ENCODE results near the gene ZMIZ1.

Gene ZMIZ1

GRCh38 chr10:79351332-79351731 lies 282.6 kb downstream of the ZMIZ1 start:
- no peak overlapping the region for H3K4me3 ChIP-seq (ENCODE audit: control insufficient read depth, low read depth, low read length)
- no peak for TF ChIP-seq CTCF (conservative IDR thresholded peaks at IDR 0.05; ENCODE audit: control insufficient read depth, insufficient read depth, low read depth, low read length)
- no peak for DNase-seq (ENCODE audit: low read depth)

GRCh38 chr10:79352035-79352877 lies 283.5 kb downstream of the ZMIZ1 start:
- TF ChIP-seq CTCF (conservative IDR thresholded peaks at IDR 0.05; ENCODE audit: control insufficient read depth, insufficient read depth, low read depth, low read length): no peak
- H3K4me3 ChIP-seq (ENCODE audit: control insufficient read depth, low read depth, low read length): no peak overlapping the region
- no peak for DNase-seq (ENCODE audit: low read depth)

- DNase-seq (ENCODE audit: low read depth): no peak
- no peak overlapping the region for H3K4me3 ChIP-seq (ENCODE audit: control insufficient read depth, low read depth, low read length)
- TF ChIP-seq CTCF (conservative IDR thresholded peaks at IDR 0.05; ENCODE audit: control insufficient read depth, insufficient read depth, low read depth, low read length): no peak
These were observed 284.2 kb downstream of the ZMIZ1 start for GRCh38 chr10:79353000-79353406.

- TF ChIP-seq CTCF (conservative IDR thresholded peaks at IDR 0.05; ENCODE audit: control insufficient read depth, insufficient read depth, low read depth, low read length): no peak
- DNase-seq (ENCODE audit: low read depth): no peak
- no peak overlapping the region for H3K4me3 ChIP-seq (ENCODE audit: control insufficient read depth, low read depth, low read length)
These were observed 285.0 kb downstream of the ZMIZ1 start for GRCh38 chr10:79353726-79354125.

- TF ChIP-seq CTCF (conservative IDR thresholded peaks at IDR 0.05; ENCODE audit: control insufficient read depth, insufficient read depth, low read depth, low read length): no peak
- DNase-seq (ENCODE audit: low read depth): no peak
- no peak overlapping the region for H3K4me3 ChIP-seq (ENCODE audit: control insufficient read depth, low read depth, low read length)
These were observed 285.4 kb downstream of the ZMIZ1 start for GRCh38 chr10:79354141-79354540.

GRCh38 chr10:79354615-79355014 lies 285.8 kb downstream of the ZMIZ1 start:
- DNase-seq (ENCODE audit: low read depth): no peak
- no peak for TF ChIP-seq CTCF (conservative IDR thresholded peaks at IDR 0.05; ENCODE audit: control insufficient read depth, insufficient read depth, low read depth, low read length)
- H3K4me3 ChIP-seq (ENCODE audit: control insufficient read depth, low read depth, low read length): no peak overlapping the region
